Kasumi-1 (cell line): ENCODE results near the gene MLLT10.

Experiments
- DNase-seq, 2 experiments: peaks; one replicate each; lab custom pipeline; 2025; lab: John Stamatoyannopoulos, UW

MLLT10 gene

DNA sequence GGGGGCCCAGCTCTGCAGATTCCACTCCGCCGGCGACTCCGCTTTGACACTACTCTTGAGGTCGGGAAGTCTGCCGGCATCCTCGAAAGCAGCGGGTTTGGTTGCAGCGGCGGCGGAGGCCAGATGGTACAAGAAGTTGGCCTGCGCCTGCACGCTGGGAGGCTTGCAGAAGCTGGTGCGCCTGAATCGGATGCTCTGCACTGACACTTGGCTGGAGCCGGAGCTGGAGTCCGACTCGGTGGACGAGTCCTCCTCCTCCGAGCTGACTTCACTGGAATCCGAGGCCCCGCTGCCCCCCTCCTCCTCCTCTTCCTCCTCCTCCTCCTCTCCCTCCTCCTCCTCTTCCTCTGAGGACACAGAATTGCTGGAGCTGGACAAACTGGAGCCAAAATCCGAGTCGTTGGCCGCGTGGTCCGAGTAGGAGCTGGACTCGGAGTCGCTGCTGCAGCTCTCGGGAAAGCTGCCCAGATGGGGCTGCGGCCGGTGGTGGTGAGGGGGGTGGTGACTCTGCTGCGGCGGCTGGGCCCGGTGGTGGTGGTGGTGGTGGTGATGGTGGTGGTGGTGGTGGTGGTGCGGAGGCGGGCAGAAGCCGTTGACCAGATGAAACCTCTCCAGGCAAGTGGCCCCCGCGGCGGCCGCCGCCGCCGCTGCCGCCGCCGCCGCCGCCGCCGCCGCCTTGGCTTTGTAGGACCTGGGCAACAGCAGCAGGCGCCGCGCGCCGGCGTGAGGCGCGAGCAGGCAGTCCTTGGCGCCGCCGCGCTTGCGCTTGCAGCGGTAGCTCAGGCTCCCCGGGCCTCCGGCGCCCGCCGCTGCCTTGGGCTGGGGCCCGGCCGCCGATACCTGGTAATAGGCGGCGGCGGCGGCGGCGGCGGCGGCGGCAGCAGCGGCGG lies 17.5 kb upstream of the MLLT10 start:
- DNase-seq = peak; percentile 66 to 73

DNA sequence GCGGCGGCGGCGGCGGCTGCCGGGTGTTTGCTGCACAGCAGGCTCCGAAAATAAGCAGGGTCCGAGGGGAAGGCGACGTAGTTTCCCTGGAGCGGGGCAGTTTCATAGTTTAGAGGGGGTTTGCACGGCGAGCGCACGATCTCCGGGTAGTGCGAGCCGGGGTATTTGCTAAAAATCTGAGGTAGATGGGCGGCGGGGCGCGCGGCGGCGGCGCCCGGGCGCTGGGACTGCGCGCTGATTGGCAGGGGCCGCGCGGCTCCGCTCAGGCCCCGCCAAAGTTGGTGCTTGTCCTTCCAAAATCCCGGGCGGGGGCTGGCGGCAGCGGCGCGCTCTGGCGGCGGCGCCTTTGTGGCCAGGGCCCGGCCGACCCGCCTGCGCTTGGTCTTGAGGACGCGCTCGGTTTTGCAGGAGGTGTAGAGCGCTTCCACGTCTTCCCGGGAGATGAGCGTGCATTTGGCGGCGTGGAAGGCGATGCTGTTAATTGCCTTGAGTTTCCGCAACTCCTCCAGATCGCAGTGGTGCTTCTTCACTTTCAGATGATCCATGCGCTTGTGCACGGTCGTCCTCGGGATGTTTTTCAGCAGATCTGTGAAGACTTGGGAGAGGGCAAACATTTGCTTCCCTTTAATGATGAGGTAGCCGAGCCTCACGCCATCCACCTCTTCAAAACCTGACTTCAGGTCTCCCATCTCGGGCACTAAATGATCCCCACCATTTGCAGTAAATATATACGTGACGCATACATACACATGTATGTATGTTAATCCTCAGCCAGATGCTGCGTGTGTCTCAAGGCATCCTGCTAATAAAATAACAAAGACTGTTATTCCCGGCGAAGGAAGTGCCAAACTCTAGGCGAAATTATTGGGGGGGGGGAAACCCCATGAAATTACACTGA lies 16.6 kb upstream of the MLLT10 start:
- DNase-seq = peak; percentile 71 to 87

DNA sequence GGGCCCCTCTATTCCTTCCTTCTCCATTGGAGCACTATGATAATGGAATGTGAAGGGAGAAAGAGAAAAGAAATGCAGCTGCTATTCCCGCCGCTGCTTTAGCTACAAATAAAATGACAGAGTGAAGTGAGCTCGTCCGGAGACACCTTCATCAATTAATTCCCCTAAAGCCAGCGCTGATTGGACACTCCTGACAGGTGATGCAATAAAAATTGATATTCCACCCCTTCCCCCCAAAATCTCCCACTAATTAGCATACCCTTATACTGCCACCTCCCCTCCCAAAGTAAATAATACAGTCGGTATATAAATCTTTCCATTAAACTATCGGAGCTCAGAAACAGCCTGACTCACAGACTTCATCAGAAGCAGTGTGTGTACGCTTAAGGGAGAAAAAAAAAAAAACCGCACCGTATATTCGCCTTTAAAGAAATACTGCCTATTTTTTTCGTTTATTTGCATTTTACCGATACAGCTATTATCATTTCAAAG lies 15.8 kb upstream of the MLLT10 start:
- no peak for DNase-seq

GRCh38 chr10:21518641-21519396 lies 15.2 kb upstream of the MLLT10 start:
- no peak for DNase-seq

GRCh38 chr10:21519397-21519933 lies 14.6 kb upstream of the MLLT10 start:
- no peak for DNase-seq

DNA sequence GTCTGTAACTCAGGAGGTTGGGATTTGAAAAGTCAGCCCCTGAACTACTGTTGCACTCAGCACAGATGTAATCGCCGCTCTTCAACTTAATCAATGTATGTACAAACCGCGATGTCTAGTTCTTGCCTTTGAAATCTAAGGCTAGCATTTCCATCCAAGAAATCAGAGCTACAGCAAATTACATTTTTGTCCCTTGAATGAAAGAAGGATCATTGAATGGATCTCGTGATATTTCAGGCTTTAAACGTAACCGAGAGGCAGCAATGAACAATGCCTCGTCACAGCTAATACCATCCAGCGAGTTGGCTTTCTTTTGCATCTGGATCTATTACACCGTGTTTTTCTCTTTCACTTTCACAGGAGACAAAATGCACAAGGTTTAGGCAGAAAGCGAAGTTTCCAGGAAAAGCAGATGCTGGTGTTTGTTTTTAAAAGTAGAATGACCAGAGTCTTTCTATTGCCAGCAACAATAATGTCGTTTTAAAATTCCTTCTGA lies 14.0 kb upstream of the MLLT10 start:
- no peak for DNase-seq

DNA sequence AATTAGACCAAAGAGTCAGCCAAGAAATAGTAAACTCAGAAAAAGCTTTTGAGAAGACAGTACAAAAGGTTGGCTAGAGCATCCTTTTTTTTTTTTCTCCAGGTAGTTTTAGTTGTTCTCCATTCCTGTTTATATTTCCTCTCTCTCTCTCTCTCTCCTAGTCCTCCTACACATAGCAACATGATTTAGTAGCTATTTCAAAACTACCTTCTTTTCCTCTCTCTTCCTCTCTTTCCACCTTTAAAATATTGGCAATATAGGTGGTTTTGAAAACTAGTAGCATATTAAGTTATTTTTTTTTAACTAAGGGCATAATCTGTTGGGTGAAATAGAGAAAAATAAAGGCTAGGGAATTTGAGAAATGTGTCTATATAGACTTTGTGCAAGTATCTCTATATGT lies 13.5 kb upstream of the MLLT10 start:
- DNase-seq = no peak

DNA sequence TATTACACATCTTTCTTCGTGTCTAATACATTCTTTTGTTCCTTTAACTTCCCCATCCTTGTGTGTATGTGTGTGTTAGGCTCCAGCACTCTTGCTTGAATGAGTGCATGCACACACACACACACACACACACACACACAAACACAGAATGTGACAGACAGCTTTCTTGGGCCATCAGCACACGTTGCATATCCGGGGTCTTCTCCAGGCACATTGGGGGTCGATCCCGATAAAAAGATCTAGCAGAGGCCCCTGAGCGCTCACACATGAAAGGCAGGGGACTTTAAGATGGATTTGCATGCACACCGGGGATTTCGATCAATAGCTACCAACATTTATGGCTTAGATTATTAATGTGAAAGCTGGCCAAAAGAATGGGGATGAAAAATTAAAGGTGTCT lies 13.1 kb upstream of the MLLT10 start:
- no peak for DNase-seq

- no peak for DNase-seq
Observed at GRCh38 chr10:21521751-21522533, 12.1 kb upstream of the MLLT10 start.

GRCh38 chr10:21522631-21523406 lies 11.2 kb upstream of the MLLT10 start:
- DNase-seq = peak; percentile 45 to 47

DNA sequence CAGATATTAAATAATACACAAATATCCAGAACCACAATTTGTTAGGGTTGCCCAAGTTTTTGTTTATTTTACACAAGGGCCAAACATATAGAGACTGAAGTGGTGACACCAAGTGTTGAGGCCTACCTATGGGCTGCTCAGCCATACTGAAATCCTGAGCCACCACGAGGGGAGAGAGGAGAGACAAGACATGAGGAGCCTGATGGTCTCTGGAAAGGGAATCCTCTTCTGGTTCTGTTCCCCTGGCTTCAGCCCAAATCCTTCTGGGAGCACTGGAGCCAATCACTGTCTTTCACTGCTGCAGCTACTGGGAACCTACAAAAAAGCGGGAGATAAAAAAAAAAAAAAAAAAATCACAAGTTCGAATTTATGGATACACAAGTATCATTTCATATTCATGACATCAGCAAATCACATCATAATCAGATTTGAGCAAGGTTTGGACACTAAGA lies 10.4 kb upstream of the MLLT10 start:
- peak; percentile 29 to 33 for DNase-seq

GRCh38 chr10:21524131-21524525 lies 9.9 kb upstream of the MLLT10 start:
- no peak for DNase-seq

- peak; percentile 79 to 85 for DNase-seq
Observed at GRCh38 chr10:21524526-21525366, 9.3 kb upstream of the MLLT10 start.

DNA sequence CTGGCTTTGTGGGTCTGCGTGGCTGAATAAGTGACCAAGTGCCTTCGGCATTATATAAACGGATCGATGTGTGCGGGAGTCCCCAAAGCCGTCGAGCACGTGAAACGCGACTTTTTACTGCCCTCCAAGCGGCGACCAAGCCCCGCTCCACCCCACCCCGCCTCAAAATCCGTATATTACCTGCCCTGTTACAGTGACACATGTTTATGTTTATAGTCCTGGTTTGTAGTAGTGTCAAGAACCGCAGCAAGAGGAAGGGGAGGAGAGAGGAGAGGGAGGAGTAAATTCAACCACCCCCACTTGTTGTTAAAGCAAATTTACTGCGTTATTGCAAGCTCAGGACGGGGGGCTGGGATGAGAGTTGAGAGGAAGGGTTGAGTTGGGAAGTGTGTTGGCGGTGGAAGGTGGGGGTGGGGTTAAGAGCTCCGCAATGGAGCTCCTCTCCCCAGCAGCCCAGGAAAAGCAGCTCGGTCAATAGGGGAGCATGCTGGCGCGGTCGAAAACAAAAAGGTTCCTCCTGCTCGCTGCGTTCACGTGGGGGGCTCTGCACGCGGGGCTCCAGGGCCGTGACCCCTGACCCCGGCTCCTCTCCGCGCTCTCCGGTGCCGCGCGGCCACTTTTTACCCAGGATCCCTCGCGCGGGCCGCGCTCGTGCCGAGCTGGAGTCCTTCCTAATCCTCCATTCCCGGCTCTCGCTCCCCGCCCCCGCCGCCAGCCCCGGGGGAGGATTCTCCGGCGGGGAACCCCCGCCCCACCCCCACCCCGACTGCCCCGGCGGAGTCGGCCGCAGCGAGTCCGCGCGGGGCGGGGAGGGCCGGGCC lies 8.5 kb upstream of the MLLT10 start, which contains the start of gene SKIDA1:
Gene SKIDA1 (minus strand): TSS at position 316 of the 821 bp plus-strand sequence. CDS start 7,860 bp downstream, outside the sequence.
- DNase-seq = peak; percentile 99

DNA sequence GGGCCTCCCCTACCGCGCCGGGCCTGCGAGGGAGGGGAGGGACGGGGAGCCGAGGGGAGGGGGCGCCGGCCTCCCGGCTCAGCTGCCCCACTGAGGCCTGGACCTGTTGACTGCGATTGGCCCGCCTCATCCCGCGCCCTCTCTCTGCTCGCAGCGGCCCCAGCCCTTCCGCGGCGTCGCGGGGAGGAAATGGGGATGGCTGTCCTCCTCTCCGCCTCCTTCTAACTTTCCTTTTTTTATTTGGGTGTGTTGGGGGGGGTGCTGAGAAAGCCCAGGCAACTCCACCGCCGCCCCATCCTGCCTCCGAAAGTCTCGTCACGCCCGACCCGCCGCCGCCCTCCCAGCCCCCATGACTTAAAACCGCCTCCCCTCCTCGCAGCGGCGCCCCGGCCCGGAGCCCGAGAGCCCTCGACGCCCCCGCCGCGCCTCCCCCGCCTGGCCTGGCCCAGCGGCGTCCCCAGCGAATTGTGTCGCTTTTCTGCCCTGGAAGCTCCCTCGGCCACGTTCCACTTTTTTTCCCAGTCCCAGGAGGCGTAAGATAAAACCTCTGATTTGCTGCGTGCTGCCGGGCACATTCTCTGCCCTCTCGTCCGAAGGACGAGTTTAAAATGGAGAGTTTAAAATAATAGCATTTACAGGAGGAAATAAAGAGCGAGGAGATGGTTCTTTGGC lies 7.7 kb upstream of the MLLT10 start:
- peak; percentile 90 to 93 for DNase-seq

DNA sequence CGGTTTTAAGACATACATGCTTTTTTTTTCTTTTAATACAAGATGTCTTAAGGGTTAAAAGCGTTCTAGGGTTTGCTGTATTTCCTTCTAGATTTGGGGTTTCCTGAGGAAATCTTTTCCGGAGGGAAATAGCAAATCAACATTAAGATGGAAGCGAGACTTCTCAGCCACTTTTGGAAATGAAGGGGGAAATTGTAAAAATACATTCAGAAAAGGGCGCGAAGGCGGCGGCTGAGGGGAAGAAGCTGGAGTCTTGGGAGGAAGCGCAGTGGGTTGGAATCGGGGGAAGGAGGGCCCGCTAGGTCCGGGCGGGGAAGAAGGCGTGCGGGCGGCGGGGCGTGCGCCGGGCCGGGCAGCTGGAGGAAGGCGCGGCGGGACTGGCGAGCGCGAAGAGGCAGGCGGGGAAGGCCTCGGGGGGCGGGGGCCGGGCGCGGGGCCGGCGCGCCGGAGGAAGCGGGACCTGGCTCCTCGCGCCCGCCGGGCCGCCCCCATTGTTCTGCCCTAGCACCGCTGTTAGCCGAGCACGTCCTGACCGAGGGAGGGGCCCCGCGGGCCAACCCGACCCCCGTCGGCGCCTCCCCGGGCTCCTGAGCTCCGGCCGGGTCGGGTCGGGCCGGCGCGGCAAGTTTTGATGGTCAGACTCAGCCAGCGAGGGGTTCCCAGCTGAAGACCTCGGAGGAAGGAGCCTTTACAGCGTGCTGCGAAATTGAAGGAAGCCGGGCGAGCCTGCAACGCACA lies 7.0 kb upstream of the MLLT10 start:
- DNase-seq = peak; percentile 83 to 86
